Small intestine (tissue), 7 donors: ENCODE measurements around the gene SLC9A9. TPM values are rescaled to one million over a fixed set of nuclear protein-coding genes. Genes with fewer than 3 reads are reported as not detected.

Source experiments
- DNase-seq, 2 donors: peaks; one replicate each; pipeline versions ENCODE4 v3.0.0 to v3.0.0-alpha.2; 2013
- FAIRE-seq: peaks from 2 replicates; lab custom pipeline; 2012; peaks lifted over from hg19 to GRCh38; lab: Jason Lieb, UNC
- H3K27ac ChIP-seq, 3 donors: one replicate each; pipeline ENCODE4 v1.5.1; 2013; ENCODE audit warnings: low read length in 2 of 3, mild to moderate bottlenecking in 2 of 3, control low read depth in 1 of 3, inconsistent platforms in 1 of 3, low read depth in 1 of 3, moderate library complexity in 1 of 3
- H3K27me3 ChIP-seq, 3 donors: one replicate each; pipeline ENCODE4 v1.6.1; 2013; ENCODE audit warnings: low read length in 3 of 3, inconsistent platforms in 1 of 3; ENCODE audit not compliant: control insufficient read depth in 3 of 3, insufficient read depth in 3 of 3
- H3K36me3 ChIP-seq, 3 donors: one replicate each; pipeline ENCODE4 v1.6.1; 2013; ENCODE audit warnings: low read length in 3 of 3, inconsistent platforms in 1 of 3, low read depth in 1 of 3, mild to moderate bottlenecking in 1 of 3, moderate library complexity in 1 of 3; ENCODE audit not compliant: control insufficient read depth in 3 of 3, insufficient read depth in 2 of 3
- H3K4me1 ChIP-seq, 3 donors: one replicate each; pipeline ENCODE4 v1.6.1; 2013; ENCODE audit warnings: low read length in 2 of 3, inconsistent platforms in 1 of 3, low read depth in 1 of 3, mild to moderate bottlenecking in 1 of 3, moderate library complexity in 1 of 3; ENCODE audit not compliant: control insufficient read depth in 3 of 3, insufficient read depth in 2 of 3
- H3K4me3 ChIP-seq, 3 donors: one replicate each; pipeline ENCODE4 v1.5.1; 2013; ENCODE audit warnings: low read length in 3 of 3, control low read depth in 1 of 3, inconsistent platforms in 1 of 3, low read depth in 1 of 3, mild to moderate bottlenecking in 1 of 3, moderate library complexity in 1 of 3
- H3K9me3 ChIP-seq, 2 donors: one replicate each; pipeline ENCODE4 v1.6.1; 2013; ENCODE audit warnings: low read depth in 1 of 2, low read length in 1 of 2; ENCODE audit not compliant: control insufficient read depth in 2 of 2, insufficient read depth in 1 of 2
- WGBS, 3 donors: extraction: QIAGEN DNeasy Blood & Tissue Kit; methylation state at CpG; one replicate each; pipeline ENCODE4 v1.1.7; 2013; 5-methylcytosine and 5-hydroxymethylcytosine counted together
- polyA plus RNA-seq, 4 donors: library from polyadenylated mRNA; stranded (reverse) in 3 of 4; unstranded in 1 of 4; fragments of 200-250 nt in 3 of 4; fragments of 120-200 nt in 1 of 4; gene quantifications; one replicate each; pipeline versions ENCODE4 v1.2.1 to v1.2.3, GENCODE V29; 2013
- donor health status: healthy with polysubstance abuse.
- donor health status: control.
- donor health status: control.
- donor health status: Bipolar disorder and iron deficiency.
- donor health status: healthy.

Gene SLC9A9
- polyA plus RNA-seq, 4 donors: 1.4 to 4.6 (median 4.1) TPM; not detected in 1

- 27 to 40% (median 39%) methylated on average over 3 of the region's 3 CpGs for WGBS, 3 donors
- FAIRE-seq (no peak), DNase-seq (no peak)
- Histone ChIP-seq H3K9me3 (no peaks in the 10 kb centered on the region), H3K27me3 (no peaks in the 10 kb centered on the region), H3K4me1 (no peaks in the 10 kb centered on the region), H3K4me3 (no peak overlapping the region), H3K36me3 (no peaks in the 10 kb centered on the region), H3K27ac (no peak overlapping the region)
Observed at GRCh38 chr3:143825513-143825912, 22.8 kb downstream of the SLC9A9 start.

DNA sequence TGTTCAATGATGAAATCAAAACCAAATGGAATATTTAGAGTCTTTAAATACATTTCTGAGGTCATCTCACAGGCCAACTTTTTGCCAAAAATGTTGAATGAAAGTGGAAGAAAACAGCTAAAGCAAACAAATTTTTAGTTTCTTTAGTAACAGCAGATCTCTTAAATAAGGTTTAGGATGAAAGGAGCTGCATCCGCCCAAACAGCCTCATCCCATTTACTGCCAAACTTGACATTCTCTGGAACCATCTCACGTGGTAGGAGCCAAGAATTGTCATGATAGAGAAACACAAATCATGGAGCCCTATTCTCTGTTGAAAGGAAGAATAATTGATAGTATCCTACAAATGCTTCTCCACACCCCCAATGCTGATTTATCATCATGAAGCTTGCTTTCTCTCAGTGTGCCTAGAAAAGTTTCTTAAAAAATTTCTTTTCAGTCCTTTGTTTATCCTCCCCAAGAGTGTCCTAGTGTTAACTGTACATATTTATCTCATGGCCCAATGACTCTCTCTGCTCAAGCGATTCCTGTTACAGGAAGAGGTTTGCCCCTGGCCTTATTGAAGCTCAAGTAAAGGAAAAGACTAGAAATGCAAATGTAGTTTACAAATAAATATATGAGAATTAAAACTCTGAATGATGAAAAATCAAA lies 23.4 kb downstream of the SLC9A9 start:
- Histone ChIP-seq H3K27me3 (no peaks in the 10 kb centered on the region), H3K36me3 (no peaks in the 10 kb centered on the region), H3K27ac (peak overlapping the region in 1 of 3 donors; percentile 42), H3K4me3 (no peak overlapping the region), H3K9me3 (no peaks in the 10 kb centered on the region), H3K4me1 (no peaks in the 10 kb centered on the region)
- WGBS, 3 donors: 62 to 72% (median 70%) methylated on average over 3 of the region's 3 CpGs
- FAIRE-seq (no peak), DNase-seq (no peak)

- Histone ChIP-seq H3K27ac (no peak overlapping the region), H3K4me3 (no peak overlapping the region), H3K27me3 (no peaks in the 10 kb centered on the region), H3K36me3 (no peaks in the 10 kb centered on the region), H3K9me3 (no peaks in the 10 kb centered on the region), H3K4me1 (no peaks in the 10 kb centered on the region)
- no peak for FAIRE-seq
- DNase-seq: no peak
- WGBS, 3 donors: 69 to 80% (median 74%) methylated on average over 1 of the region's 1 CpG
Observed at GRCh38 chr3:143822798-143823197, 25.5 kb downstream of the SLC9A9 start.

- Histone ChIP-seq H3K4me1 (no peaks in the 10 kb centered on the region), H3K9me3 (no peaks in the 10 kb centered on the region), H3K27me3 (no peaks in the 10 kb centered on the region), H3K27ac (peak overlapping the region in 1 of 3 donors; percentile 22), H3K36me3 (no peaks in the 10 kb centered on the region), H3K4me3 (no peak overlapping the region)
- no peak for FAIRE-seq
- DNase-seq: no peak
- WGBS, 3 donors: 49 to 62% (median 51%) methylated on average over 3 of the region's 3 CpGs
Observed at GRCh38 chr3:143822374-143822773, 25.9 kb downstream of the SLC9A9 start.

GRCh38 chr3:143821862-143822261 lies 26.4 kb downstream of the SLC9A9 start:
- DNase-seq (no peak), FAIRE-seq (no peak)
- H3K4me3 ChIP-seq: no peak overlapping the region
- H3K36me3 ChIP-seq: no peaks in the 10 kb centered on the region
- peak overlapping the region in 1 of 3 donors; percentile 22 for H3K27ac ChIP-seq
- no peaks in the 10 kb centered on the region for H3K9me3 ChIP-seq
- H3K4me1 ChIP-seq: no peaks in the 10 kb centered on the region
- H3K27me3 ChIP-seq: no peaks in the 10 kb centered on the region
- WGBS, 3 donors: 64 to 67% (median 66%) methylated on average over 4 of the region's 4 CpGs

DNA sequence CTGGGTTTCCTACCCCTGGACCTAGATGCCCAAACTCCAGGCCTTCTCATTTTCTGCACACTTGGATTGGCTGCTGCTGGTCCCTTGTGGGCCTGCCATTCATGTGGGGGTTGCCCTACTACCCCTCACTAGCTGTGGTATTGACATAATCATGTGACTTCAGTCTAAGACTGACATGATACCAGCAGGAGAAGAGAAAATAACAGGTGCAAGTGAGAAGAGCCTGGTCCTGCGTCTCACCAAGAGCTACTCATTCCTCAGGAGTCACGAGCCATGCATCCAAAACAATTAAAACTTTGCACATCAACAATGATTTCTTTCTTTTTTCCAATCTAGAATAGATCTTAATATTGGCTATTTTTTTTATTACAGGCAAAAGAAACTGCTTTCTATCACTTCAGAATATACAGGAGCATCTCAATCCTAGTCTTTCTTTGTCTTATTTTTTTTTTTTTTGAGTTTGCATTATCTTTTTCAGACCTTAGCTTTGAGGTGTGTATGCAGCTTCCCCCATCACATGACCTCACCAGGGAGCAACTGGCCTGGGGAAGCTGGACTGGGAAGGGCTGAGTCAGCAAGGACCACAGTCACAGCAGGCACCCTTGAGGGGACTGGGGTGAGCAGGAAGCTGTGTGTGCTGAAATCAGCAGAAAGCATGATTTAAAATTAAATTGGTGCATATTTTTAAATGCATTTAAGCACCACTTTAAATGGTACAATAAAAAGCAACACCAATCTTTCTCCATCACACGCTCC lies 27.6 kb downstream of the SLC9A9 start:
- no peak for FAIRE-seq
- no peaks in the 10 kb centered on the region for H3K36me3 ChIP-seq
- H3K4me3 ChIP-seq: no peak overlapping the region
- no peak for DNase-seq
- no peaks in the 10 kb centered on the region for H3K27me3 ChIP-seq
- 67 to 75% (median 69%) methylated on average over 3 of the region's 3 CpGs for WGBS, 3 donors
- peak overlapping the region in 1 of 3 donors; percentile 10 for H3K27ac ChIP-seq
- no peaks in the 10 kb centered on the region for H3K4me1 ChIP-seq
- H3K9me3 ChIP-seq: no peaks in the 10 kb centered on the region

DNA sequence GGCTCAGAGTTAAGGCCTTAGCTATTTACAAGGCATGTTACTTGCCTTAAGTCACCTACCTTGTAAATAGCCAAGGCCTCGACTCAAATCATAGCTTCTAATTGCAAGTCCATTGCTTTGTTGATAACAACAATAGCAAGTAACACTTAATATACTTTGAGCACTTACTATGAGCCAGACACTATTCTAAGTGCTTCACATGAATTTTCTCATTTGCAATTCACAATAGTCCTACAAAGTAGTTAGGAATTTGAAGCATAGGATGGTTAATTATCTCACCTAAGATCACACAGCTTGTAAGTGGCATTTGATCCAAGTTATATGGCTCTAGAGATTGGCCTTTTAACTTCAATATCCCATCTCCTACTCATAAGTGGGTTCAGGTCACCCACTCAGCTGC lies 28.4 kb downstream of the SLC9A9 start:
- H3K4me3 ChIP-seq: no peak overlapping the region
- no peak for FAIRE-seq
- no peaks in the 10 kb centered on the region for H3K36me3 ChIP-seq
- H3K9me3 ChIP-seq: no peaks in the 10 kb centered on the region
- H3K27ac ChIP-seq: no peak overlapping the region
- H3K27me3 ChIP-seq: no peaks in the 10 kb centered on the region
- DNase-seq: no peak
- WGBS, 3 donors: 36 to 76% (median 46%) methylated on average over 1 of the region's 1 CpG
- H3K4me1 ChIP-seq: no peaks in the 10 kb centered on the region

GRCh38 chr3:143814443-143814889 lies 33.8 kb downstream of the SLC9A9 start:
- Histone ChIP-seq H3K27me3 (no peaks in the 10 kb centered on the region), H3K4me1 (no peaks in the 10 kb centered on the region), H3K27ac (peak overlapping the region in 1 of 3 donors; percentile 53), H3K9me3 (no peaks in the 10 kb centered on the region), H3K4me3 (no peak overlapping the region), H3K36me3 (no peaks in the 10 kb centered on the region)
- WGBS, 3 donors: 55 to 88% (median 66%) methylated on average over 3 of the region's 3 CpGs
- DNase-seq: no peak
- no peak for FAIRE-seq
